RWPE2 (cell line): ENCODE measurements around the gene PROZ.

Experiments
- ATAC-seq: fragments of 200-7000 bp; cut with Tn5 transposase; 3 replicates; pipeline ENCODE4 v1.9.1; 2021; ENCODE audit warnings: low read depth
- DNase-seq: peaks from one replicate; pipeline ENCODE4 v3.0.0-alpha.2; 2020; ENCODE audit warnings: low spot score
- H3K27ac ChIP-seq: fragments of 450-650 bp; 2 replicates; pipeline ENCODE4 v1.5.1; 2017; ENCODE audit warnings: mild to moderate bottlenecking; ENCODE audit not compliant: poor library complexity, severe bottlenecking
- H3K27me3 ChIP-seq: fragments of 250-450 bp; sonication (Bioruptor Pico); 2 replicates; pipeline ENCODE4 v1.5.1; 2021; ENCODE audit warnings: mild to moderate bottlenecking, moderate library complexity; ENCODE audit not compliant: insufficient read depth, poor library complexity, severe bottlenecking
- H3K36me3 ChIP-seq: fragments of 250-450 bp; sonication (Bioruptor Pico); 2 replicates; pipeline ENCODE4 v1.5.1; 2020; ENCODE audit warnings: low read depth, mild to moderate bottlenecking, moderate library complexity
- H3K4me1 ChIP-seq: fragments of 250-450 bp; sonication (Bioruptor Pico); 2 replicates; pipeline ENCODE4 v1.5.1; 2021; ENCODE audit warnings: mild to moderate bottlenecking, moderate library complexity; ENCODE audit not compliant: insufficient read depth, poor library complexity, severe bottlenecking
- H3K4me3 ChIP-seq: fragments of 250-450 bp; sonication (Bioruptor Pico); 2 replicates; pipeline ENCODE4 v1.5.1; 2021; ENCODE audit warnings: mild to moderate bottlenecking, moderate library complexity; ENCODE audit not compliant: severe bottlenecking
- H3K9me3 ChIP-seq: fragments of 250-450 bp; sonication (Bioruptor Pico); 2 replicates; pipeline ENCODE4 v1.5.1; 2021; ENCODE audit warnings: mild to moderate bottlenecking, moderate library complexity; ENCODE audit not compliant: severe bottlenecking
- TF ChIP-seq, protein P1 (sequence below): fragments of 450-650 bp; IDR thresholded peaks from one replicate; pipeline ENCODE4 v1.5.1; 2017; ENCODE audit warnings: mild to moderate bottlenecking, moderate library complexity; ENCODE audit not compliant: poor library complexity, severe bottlenecking

PROZ gene

DNA sequence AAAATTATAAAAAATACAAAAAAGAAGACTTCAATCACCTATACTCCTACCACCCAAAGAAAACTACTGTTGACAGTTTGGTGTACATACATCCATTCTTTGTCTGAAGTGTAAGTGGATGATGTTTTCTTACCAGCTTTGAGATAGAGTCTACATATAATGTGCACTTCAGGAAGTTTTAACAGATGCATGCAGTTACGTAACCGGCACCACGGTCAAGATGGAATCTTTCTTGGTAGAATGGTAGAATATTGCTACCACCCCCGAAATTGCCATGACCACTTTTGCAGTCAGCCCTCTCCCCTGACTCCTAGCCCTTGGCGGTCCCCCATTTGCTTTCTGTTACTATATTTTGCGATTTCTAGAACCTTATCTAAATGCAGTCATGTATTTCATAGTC is 52.4 kb downstream of the PROZ start:
- Histone ChIP-seq H3K4me1 (peaks cover 14% of the 10 kb centered on the region), H3K27ac (peak overlapping the region; percentile 88), H3K9me3 (no peaks in the 10 kb centered on the region), H3K36me3 (peaks cover 44% of the 10 kb centered on the region), H3K4me3 (peak overlapping the region; percentile 74), H3K27me3 (no peaks in the 10 kb centered on the region)
- ATAC-seq: no peak
- TF ChIP-seq, protein P1, sequence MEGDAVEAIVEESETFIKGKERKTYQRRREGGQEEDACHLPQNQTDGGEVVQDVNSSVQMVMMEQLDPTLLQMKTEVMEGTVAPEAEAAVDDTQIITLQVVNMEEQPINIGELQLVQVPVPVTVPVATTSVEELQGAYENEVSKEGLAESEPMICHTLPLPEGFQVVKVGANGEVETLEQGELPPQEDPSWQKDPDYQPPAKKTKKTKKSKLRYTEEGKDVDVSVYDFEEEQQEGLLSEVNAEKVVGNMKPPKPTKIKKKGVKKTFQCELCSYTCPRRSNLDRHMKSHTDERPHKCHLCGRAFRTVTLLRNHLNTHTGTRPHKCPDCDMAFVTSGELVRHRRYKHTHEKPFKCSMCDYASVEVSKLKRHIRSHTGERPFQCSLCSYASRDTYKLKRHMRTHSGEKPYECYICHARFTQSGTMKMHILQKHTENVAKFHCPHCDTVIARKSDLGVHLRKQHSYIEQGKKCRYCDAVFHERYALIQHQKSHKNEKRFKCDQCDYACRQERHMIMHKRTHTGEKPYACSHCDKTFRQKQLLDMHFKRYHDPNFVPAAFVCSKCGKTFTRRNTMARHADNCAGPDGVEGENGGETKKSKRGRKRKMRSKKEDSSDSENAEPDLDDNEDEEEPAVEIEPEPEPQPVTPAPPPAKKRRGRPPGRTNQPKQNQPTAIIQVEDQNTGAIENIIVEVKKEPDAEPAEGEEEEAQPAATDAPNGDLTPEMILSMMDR: no peak
- no peak for DNase-seq

DNA sequence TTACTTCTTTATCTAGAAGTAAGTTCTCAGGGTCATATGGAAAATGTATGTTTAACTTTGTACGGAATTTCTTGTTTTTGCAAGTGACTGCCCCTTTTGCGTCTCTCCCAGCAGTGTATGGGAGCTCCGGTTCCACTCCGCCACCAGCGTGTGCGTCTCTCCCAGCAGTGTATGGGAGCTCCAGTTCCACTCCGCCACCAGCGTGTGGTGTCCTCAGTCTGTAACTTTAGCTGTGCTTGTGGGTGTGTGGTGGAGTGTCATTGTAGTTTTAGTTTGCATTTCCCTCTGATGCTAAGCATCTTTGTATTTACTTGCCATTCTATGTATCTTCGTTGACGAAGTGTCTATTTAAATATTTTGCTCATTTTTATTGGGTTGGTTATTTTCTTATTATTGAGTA is 53.3 kb downstream of the PROZ start:
- H3K4me1 ChIP-seq: peaks cover 22% of the 10 kb centered on the region
- H3K4me3 ChIP-seq: no peak overlapping the region
- TF ChIP-seq, protein P1: no peak
- H3K27ac ChIP-seq: no peak overlapping the region
- no peaks in the 10 kb centered on the region for H3K9me3 ChIP-seq
- ATAC-seq (no peak), DNase-seq (no peak)
- peaks cover 35% of the 10 kb centered on the region for H3K36me3 ChIP-seq
- H3K27me3 ChIP-seq: no peaks in the 10 kb centered on the region

DNA sequence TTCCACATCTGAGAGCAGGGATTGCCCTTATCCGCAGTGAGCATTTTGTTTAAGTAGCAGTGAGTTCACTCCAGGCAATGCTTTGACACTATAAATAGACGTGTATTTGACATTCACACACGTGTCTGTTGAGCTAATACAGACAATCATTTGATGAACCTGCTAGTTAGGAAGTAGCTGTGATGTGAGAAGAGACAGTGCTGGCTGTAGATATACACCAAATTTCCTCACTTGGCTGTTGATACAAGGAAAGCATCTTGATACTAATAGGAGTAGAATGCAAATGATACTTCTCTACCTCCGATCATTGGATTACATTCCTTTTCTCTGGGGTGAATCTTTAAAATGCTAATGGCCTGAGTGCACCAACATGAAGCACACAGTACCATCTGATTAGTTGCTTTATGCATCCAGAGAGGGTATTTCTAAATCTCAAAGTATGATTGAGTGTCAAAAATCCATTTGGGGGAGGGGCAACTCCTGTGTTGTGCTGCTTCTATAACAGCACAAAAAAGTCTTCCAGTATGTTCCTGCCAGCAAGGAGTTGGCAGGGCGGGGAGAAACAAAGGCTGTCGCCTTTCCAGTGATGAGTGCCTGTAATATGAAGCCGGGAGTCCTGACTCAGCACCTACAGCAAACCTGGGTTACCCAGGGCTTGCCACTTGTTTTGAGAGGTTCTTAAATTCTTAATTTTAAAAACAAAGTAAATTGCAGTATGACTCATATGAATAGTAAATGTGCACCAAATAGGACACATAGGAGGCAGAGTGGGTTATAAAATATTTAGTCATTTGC is 58.0 kb downstream of the PROZ start:
- Histone ChIP-seq H3K27ac (peak overlapping the region; percentile 50), H3K27me3 (no peaks in the 10 kb centered on the region), H3K4me3 (no peak overlapping the region), H3K36me3 (peaks cover 44% of the 10 kb centered on the region), H3K9me3 (no peaks in the 10 kb centered on the region), H3K4me1 (peaks cover 12% of the 10 kb centered on the region)
- TF ChIP-seq, protein P1: no peak
- peak; percentile 95 for ATAC-seq
- DNase-seq: no peak

DNA sequence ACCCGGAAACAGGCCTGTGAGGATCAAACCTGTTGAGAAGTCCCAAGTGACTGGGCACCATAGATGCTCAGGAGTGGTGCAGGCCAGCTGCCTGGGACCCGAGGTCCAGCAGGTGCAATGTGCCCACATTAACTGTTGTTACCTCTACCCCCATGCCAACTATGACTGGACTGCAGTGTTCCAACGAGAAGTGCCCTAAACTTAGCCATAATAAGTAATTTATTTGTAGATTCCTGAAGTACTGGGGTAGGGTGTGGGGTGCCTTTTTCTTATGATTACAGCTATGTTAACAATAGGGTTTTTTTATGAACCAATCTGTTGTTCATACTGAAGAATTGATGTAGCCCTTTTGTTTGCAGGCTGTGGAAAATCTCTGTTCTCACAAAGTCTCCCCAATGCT is 60.1 kb downstream of the PROZ start:
- DNase-seq (no peak), ATAC-seq (no peak)
- Histone ChIP-seq H3K4me1 (peaks cover 12% of the 10 kb centered on the region), H3K9me3 (no peaks in the 10 kb centered on the region), H3K4me3 (no peak overlapping the region), H3K27me3 (no peaks in the 10 kb centered on the region), H3K27ac (no peak overlapping the region), H3K36me3 (peaks cover 48% of the 10 kb centered on the region)
- TF ChIP-seq, protein P1: no peak

DNA sequence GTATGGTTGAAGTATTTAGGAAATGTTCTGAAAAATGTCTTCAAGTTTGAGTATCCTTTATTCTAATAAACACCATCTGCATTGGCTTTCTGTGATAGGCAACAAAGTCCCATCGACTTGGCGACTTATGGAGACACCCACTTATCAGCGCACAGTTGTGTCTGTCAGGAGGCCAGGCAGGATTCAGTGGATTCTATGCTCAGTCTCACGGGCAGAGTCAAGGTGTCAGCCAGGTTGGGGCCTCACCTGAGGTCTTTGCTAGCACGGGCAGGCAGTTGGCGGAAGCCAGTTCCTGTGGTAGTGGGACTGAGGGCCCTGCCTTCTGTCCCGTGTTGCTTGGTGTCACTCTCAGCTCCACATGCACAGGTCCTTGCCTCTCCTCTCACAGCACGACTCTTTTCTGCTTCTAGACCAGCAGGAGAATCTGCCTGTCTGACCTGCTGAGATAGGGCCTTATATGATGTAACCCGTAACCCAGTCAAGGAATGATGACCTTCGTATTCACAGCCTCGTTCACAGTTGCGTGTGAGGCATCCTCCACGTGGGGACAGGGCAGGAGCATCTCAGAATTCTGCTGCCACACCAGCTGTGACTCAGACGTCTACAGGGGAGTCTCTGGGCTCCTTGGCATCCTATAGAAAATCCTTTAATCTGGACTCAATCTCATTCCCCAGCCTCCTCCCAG is 61.0 kb downstream of the PROZ start:
- Histone ChIP-seq H3K9me3 (no peaks in the 10 kb centered on the region), H3K4me3 (no peak overlapping the region), H3K27ac (no peak overlapping the region), H3K27me3 (no peaks in the 10 kb centered on the region), H3K4me1 (peaks cover 12% of the 10 kb centered on the region), H3K36me3 (peaks cover 51% of the 10 kb centered on the region)
- ATAC-seq (no peak), DNase-seq (no peak)
- TF ChIP-seq, protein P1: no peak
